HG03280 (cell line): ENCODE results near the gene STK32C.
"Not testable (repeated sequence)": the region's sequence is repeated elsewhere in the genome, so short reads cannot be mapped to it uniquely, and the experiment has no call there.

Source experiments
- ATAC-seq: cut with Tn5 transposase; IDR thresholded peaks from one replicate; pipeline ENCODE4 v1.9.1; 2021; ENCODE audit warnings: mild to moderate bottlenecking, moderate library complexity; ENCODE audit not compliant: unreplicated experiment

Gene STK32C

GRCh38 chr10:132270256-132270655 lies 37.5 kb downstream of the STK32C start:
- ATAC-seq: no peak

- no peak for ATAC-seq
Observed at GRCh38 chr10:132269266-132270230, 38.2 kb downstream of the STK32C start.

GRCh38 chr10:132267916-132268315 lies 39.8 kb downstream of the STK32C start:
- not testable (repeated sequence) for ATAC-seq

GRCh38 chr10:132266594-132267161 lies 41.1 kb downstream of the STK32C start:
- ATAC-seq: no peak

- no peak for ATAC-seq
Observed at GRCh38 chr10:132265890-132266496, 41.8 kb downstream of the STK32C start.

GRCh38 chr10:132264966-132265889 lies 42.5 kb downstream of the STK32C start:
- ATAC-seq: no peak

GRCh38 chr10:132264306-132264950 lies 43.3 kb downstream of the STK32C start:
- no peak for ATAC-seq

- ATAC-seq: no peak
Observed at GRCh38 chr10:132263866-132264265, 43.9 kb downstream of the STK32C start.

GRCh38 chr10:132259702-132260482 lies 47.9 kb downstream of the STK32C start:
- no peak for ATAC-seq

GRCh38 chr10:132258423-132258822 lies 49.3 kb downstream of the STK32C start:
- ATAC-seq: no peak

- ATAC-seq: no peak
Observed at GRCh38 chr10:132257907-132258306, 49.8 kb downstream of the STK32C start.

GRCh38 chr10:132257271-132257670 lies 50.5 kb downstream of the STK32C start:
- ATAC-seq: no peak

GRCh38 chr10:132256866-132257265 lies 50.9 kb downstream of the STK32C start:
- ATAC-seq: no peak

- ATAC-seq: no peak
Observed at GRCh38 chr10:132255489-132256344, 52.0 kb downstream of the STK32C start.

- ATAC-seq: no peak
Observed at GRCh38 chr10:132254841-132255240, 52.9 kb downstream of the STK32C start.

GRCh38 chr10:132253092-132253687 lies 54.6 kb downstream of the STK32C start:
- ATAC-seq: no peak

- ATAC-seq: no peak
Observed at GRCh38 chr10:132252412-132252811, 55.3 kb downstream of the STK32C start.

- no peak for ATAC-seq
Observed at GRCh38 chr10:132251928-132252327, 55.8 kb downstream of the STK32C start.
